Activated T-cell treated with anti-CD3 and anti-CD28 coated beads for 4 hours (primary cell): Measurements from ENCODE around the gene SLC25A53.

ENCODE experiments used
- DNase-seq: peaks from one replicate; pipeline ENCODE4 v3.0.0-alpha.2; 2020

The SLC25A53 gene, protein sequence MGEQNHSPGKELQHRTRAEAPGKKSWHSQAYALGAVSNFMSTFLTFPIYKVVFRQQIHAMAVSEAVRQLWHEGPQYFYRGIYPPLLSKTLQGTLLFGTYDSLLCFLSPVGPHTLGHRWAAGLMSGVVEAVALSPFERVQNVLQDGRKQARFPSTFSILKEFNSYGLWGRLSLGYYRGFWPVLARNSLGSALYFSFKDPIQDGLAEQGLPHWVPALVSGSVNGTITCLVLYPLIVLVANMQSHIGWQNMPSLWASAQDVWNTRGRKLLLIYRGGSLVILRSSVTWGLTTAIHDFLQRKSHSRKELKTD

DNA sequence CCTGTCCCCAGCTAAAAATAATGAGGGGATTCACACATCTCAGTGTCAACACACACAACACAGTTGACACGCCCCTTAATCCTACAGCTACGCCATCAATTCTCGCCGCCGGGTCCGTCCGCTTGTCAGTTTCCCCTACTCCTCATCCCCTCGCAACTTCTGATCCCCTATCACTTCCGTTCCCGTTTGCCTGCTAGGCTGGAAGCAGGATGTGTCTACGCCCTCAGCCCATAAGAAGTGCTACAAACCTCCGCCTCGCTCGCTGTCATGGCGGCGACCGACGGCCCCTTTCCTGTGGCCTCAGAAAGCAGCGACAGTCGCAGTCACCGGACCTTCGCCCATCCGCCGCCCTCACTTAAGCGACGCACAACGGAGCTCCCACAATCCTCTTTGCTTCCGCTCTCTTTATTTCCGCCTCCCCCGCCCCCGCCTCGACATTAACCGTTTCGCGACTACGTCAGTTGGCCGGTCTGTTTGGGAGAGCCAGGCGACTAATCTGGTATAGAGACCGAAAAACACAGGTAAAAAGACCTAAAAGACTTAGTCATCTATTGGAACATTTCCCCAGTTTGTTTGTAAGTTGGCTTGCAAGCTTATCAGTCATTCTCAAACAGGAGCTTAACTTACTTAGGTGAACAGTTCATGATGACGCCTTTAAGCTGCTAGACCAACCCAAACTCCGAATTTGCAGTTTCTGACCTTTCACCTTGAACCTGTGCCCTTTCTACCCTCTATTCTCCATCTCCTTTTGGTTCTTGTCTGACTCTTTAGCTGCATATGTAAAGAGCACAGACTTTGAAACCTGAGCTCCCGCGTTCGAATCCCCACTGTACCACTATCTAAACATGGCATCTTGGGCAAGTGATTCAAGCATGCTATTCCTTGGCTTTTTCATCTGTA lies at the start of gene SLC25A53:
SLC25A53 (minus strand) TSS at position 380 of the 900 bp plus-strand sequence. CDS start 51,752 bp downstream, outside the sequence.
- DNase-seq, result peak; percentile 59

DNA sequence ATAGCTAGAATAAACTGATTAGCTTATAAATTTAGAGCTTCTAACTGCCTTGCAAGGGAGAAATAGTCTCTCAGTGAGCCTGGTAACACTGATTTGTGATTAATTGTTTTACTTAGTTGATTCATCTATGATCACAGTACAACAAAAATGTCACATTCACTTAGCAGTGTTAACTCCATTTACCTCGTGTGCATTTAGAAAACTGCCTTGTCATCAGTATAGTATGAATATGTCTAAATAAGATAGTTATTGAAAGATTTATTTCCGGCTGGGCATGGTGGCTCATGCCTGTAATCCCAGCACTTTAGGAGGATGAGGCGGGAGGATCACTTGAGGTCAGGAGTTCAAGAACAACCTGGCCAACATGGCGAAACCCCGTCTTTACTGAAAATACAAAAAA lies 48.7 kb upstream of the SLC25A53 start:
- no peak for DNase-seq

DNA sequence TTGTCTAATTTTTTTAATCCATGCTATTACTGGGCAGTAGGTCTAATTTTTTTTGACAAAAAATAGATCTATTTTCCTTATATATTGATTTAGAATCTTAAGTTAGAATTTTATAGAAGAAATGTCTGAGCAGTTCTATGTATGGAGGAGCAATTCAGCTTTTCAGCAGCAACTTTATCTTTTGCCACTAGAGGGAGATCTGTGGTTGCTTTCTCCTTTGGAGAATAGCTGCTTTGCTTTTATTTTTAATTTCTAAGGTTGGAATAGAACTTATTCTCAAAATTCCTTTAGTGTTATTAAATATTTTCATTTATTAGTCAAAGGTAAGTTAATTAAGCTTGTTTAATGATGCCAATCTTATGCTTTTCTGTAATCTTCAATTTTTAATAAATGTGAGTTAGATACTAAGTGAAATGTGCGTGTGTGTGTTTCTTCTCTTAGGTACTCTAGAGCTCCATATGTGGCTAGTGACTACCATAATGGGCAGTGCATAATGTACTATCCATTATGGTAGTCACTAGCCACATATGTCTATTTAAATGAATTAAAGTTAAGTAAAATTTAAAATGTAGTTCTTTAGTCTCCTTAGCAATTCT lies 38.8 kb upstream of the SLC25A53 start:
- DNase-seq, result no peak

DNA sequence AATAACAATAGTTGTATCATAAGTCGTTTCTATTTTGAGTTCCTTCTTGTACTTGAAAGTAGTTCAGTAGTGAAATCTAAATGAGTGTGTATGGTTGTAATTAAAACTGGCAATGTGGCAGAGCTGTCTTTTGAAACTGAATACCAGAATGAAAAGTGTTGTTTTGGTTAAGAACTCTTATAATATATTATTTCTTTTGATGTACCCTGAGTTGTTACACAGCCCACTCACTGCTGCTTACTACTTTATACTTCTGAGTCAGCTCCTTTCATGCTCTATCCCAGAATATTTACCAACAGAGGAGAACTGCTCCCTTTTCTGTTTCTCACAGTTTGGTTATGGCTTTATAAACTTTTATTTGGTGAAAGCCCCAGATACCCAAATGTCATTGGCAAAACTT lies 38.2 kb upstream of the SLC25A53 start:
- DNase-seq, result no peak

DNA sequence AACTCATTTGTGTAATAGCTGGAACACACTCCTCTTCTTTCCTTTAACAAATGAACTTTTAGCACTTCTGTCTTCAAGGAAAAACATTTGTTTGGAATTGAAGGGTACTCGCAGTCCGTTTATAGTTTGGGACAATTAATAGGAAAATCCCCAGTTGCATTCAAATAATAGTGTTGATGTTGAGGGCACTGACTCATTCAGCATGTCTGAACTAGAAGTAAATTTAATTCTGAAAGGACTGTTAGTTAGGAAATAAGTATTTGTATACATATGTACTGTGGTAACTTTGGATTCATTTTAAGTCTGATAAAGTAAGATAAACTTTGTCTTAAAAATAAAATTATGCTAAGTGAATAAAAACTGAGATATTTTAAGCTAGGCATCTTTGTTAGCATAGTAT lies 36.7 kb upstream of the SLC25A53 start:
- no peak for DNase-seq

DNA sequence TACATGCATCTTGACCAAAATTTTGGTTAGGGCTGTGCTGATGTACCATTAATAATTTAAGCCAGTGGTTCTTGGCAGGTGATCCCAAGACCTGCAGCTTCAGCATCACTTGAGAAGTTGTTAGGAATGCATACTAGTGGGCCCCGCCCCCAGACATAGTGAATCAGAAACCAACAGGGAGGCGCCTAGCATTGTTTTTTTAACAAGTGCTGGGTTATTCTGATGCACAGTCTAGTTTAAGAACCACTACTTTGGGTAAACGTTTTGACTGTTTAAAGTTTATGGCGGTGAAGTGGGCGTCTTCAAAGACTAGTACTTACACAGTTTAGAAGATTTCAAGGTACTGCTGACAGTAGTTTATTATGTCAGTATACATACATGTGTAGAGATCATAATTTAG lies 33.0 kb upstream of the SLC25A53 start:
- DNase-seq, result no peak

DNA sequence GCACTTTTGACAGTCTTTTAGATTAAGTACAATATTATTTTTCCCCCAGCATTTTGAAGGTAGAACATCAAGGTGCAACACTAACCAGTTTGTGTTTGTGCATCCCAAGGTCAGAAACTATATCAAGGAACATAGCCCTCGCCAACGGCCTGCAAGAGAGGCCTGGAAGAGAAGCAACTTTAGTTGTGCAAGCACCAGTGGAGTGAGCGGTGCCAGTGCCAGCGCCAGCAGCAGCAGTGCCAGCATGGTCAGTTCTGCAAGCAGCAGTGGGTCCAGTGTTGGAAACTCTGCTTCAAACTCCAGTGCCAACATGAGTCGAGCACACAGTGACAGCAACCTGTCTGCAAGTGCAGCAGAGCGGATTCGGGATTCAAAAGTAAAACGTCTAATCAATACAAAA lies 31.1 kb upstream of the SLC25A53 start:
- DNase-seq, result no peak

DNA sequence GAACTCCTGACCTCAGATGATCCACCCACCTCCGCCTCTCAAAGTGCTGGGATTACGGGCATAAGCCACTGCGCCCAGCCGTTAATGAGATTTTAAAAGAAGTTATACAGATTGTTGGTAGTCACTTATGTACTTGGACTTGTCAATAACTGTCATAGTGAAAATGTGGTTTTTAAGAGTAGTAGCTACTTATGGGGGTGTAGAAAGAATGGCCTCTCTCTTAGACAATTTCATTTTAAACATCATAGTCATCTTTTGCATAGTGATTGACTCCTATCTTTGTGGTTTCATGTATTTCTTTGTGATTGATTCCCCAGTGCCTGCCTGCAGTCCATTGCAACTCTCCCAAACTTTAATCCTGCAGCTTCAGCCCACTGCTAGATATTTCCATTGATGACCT lies 26.9 kb upstream of the SLC25A53 start:
- no peak for DNase-seq

DNA sequence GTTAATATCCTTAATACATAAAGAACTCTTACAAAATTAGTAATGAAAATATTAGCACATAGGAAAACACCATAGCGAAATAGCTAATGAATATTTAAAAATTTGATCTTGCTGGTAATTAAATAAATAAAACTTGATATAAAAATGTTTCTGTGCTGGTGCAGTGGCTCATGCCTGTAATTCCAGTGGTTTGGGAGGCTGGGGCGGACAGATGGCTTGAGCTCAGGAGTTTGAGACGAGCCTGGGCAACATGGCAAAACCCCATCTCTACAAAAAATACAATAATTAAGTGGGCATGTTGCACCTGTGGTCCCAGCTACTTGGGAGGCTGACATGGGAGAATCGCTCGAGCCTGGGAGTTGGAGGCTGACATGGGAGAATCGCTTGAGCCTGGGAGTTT lies 17.0 kb upstream of the SLC25A53 start:
- DNase-seq, result no peak

DNA sequence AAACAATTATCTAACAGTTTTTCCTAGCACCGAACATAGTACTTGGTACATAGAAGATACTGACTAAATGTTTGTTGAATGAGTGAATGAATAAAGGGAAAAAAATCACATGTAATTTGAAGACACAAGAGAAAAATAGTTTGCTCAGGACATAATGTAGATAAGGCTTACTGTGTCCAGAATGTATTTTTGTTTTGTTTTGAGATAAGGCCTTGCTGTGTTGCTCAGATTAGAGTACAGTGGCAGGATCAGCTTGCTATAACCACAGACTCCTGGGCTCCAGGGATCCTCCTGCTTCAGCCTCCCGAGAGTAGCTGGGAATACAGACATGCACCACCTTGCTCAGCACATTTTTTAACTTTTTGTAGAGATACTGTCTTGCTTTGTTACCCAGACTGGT lies 16.0 kb upstream of the SLC25A53 start:
- DNase-seq, result no peak

DNA sequence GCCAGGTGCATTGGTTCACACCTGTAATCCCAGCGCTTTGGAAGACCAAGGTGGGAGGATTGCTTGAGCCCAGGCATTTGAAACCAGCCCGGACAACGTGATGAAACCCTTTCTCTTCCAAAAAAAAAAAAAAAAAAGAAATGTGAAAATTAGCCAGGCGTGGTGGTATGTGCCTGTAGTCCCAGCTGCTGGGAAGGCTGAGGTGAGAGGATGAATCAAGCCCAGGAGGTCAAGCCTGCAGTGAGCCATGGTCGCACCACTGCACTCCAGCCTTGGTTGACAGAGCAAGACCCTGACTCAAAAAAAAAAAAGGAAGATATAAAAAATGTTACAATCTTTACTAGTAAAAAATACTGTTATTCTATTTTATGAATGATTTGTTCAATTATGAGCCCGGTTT lies 15.3 kb upstream of the SLC25A53 start:
- no peak for DNase-seq

DNA sequence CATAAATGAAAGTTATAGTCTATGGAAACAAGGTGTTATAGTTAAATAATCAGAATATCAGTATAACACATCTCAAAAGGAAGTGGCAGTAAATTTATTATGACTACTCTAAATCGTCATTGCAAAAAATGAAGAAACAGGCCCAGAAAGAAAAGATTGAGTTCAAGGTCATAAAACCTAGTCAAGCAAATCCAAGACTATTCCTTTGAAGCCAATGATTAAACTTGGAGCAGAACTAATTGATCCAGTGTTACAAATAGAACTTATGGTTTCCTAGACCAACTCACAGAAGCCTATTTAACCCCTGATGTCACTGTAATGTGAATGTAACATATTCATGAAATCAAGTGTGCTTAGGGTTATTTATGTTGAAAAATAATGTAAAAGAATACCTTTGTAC lies 11.3 kb upstream of the SLC25A53 start:
- DNase-seq, result no peak

DNA sequence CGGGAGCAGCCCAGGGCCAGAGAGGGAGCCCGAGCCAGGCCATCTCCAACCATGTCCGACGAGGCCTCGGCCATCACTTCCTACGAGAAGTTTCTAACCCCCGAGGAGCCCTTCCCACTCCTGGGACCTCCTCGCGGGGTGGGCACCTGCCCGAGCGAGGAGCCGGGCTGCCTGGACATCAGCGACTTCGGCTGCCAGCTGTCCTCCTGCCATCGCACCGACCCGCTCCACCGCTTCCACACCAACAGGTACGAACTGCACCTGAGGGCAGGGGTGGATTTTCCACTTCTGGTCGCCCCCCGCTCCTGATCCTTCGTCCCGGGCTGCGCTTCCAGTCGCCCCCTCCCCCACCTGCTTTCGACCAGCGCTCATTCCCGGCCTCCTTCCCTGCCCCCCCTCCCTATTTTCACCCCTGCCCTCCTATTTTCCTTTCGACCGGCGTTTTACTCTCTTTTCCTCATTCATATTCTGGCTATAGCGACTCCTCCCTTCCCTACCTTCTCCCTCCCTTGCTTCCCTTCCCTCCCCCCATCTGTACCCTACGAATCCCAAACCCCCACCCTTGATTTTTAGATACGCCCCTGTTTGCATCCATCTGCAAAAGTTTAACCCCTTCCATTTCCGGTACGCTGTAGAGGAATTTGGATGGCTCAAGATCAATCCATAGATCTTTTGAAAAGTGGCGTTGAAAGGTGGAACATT lies 10.1 kb upstream of the SLC25A53 start:
- no peak for DNase-seq

DNA sequence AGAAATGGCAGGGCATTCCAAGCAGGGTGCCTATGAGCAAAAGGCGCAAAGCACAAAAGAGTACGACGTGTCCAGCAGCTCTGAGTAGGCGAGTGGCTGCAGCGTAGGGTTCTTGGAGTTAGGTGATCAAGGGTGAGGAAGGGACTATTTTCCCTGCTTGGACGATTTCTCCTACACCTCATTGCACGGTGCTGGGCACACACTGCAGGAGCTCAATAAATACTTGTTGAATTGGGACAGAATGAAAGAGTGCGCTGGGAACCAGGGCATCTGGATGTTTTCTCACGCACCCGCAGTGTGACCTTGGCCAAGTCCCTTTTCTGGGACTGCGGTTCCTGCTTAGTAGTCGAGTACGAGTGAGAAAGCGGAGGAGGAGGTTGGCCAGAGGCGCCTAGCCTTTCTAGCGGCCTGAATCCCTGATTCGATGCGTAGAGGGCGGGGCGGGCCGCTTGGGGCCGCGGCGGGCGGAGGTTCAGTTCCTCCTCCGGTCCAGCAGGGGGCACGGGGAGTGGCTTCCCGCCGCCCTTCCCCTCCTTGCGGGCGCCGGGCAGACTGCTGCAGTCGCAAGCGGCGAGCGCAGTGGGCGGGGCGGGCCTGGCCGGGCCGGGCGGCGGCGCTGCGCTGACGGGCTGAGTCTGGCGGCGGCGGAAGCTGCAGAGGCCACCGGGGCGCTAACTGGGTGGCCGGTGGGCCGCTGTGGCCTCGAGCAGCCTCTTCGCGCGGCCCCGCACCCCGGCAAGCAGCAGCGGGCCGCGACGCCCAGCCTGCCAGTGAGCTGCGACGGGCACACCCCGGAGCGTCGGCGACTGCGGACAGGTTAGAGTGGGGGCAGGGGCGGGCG lies 9.3 kb upstream of the SLC25A53 start, which contains the start of gene FAM199X:
FAM199X (plus strand) TSS at position 560 of the 841 bp plus-strand sequence. CDS start 333 bp downstream, outside the sequence.
- peak; percentile 62 for DNase-seq

DNA sequence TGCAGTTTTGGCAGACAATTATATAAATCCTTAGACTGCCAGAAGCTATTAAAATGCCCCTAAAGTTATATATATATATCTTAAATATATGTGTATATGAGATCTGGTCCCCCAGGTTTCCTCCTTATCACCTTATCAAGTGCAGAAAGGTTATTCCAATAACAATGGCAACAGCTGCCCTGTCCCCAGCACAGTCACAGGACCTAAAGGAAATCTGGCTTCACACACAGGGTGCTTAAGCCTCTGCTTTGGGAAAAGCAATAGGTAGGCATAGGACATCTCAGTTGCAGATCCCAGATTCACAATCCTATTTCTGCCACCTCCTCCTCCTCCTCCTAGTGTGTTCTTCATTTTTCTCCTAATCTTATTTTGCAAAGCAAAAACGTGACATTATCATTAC lies 5.8 kb downstream of the SLC25A53 start:
- no peak for DNase-seq

DNA sequence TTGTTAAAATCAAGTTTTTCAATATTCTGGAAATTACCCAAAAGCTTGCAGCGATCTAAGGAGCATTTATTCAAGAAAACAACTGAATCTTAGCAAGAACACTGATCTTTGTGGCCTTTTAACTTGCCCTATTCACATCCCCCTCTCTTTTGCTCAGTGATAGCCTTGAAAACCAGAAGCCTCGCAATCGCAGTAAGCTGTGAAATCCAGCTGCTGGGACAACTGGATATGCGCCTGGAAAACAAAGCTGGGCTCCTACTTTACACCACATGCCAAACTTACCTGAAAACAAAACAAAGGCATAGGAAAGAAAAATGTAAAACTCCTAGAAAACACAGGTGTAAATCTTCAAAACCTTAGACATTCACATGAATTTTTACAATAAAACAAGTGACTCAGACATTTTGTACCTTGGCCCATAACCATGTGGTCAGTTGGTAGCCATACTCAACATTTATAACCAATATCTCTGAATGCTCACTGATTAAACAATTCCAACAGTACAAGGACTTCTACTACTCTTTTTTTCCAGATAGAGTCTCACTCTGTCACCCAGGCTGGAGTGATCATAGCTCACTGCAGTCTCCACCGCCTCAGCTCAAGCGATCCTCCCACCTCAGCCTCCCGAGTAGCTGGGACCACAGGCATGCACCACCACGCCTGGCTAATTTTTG lies 15.6 kb downstream of the SLC25A53 start:
- DNase-seq, result no peak

DNA sequence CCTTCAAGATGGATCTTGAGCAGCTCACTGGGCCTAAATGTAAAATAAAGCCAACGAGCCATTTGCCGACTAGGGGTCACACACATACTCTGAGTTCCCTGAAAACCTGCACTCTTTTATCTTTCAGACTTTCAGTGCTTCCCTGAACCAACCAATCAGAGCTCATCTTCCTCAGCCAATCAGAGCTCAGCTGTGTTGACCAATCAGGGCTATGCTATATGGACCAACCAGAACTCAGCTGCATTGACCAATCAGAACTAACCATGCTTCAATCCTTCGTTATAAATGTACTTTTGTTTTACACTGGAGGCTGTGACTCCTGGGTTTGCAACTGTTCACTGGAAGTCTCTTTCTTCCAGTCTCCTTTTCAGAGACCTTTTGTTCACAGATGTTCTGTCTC lies 19.3 kb downstream of the SLC25A53 start:
- no peak for DNase-seq

DNA sequence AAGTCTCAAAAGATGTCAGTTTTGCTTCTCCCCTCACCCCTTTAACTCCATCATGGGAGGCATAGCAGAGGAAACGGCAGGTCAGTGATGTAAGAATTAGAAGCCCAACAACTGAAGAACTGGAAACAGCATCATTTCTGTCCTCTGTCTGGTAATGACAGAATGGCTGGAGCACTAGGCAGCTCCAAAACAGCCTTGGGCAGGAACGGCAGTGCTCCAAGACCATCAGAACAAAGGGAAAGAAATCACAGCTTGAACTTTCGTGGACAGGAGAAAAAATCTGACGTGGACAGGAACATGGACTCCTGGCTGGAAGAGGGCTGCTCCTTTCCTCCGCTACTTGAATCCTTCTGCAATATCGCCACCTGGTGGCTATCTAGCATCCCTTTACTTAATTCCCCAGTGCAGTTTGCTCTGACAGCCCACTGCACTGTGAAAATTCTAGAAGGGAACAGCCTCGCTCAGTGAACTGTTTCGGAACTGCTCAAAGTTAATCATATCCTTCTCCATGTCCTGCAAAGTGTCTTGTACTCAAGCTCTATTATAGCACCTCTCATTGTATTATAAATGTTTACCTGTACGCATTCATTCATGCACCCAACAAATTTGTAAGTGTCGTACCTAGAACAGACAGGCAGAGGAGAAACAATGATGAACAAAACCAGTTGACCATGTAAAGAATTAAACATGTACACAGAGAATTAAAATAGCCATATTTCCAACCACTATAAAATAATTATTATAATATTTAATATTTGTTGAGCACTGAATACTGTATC lies 20.4 kb downstream of the SLC25A53 start:
- peak; percentile 44 for DNase-seq

DNA sequence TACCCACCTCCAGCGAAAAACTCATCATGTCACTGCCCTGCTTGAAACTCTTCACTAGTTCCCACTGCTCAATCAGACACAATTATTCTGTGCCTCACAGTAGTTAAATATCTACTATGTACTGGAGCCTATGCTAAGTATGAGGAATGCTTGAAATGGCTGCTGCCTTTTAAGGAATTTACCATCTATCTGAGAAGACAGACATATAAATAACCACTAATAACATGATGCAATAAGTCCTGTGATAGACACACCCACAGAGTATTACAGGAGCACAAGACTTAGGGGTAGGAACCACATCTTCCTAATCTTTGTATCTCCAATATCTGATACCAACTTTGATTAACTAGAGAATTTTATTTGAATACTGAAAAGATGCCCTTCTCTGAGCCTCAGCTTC lies 21.1 kb downstream of the SLC25A53 start:
- DNase-seq, result no peak

DNA sequence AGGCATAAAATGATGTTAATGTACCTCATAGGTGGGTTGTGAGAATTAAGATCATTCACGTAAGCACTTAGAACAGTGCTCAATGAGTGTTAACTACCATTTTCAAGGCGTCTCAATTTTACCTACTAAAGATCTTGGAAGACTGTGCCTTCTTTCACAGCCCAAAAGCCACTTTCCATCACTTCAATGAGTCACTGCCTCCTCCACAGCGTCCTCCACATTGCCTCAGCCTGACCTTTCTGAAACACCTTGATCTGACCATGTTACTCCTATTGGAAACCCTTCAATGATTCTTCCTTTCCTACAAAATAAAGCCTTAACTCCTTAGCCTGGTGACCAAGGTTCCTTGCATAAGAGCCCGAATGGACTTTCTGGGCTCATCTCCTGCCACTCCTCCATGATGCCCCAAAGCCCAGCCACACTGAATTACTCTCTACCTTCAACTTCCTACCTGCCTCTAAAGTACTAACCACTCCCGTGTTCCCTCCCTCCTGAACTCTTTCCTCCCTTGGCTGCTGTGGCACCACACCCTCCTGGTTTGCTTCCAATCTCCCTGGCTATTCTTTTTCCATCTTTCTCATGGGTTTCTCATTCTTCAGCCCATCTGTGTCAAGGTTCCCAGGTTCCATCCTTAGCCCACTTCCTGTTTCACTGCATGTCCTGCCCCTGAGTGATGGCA lies 22.1 kb downstream of the SLC25A53 start:
- no peak for DNase-seq
